HEK293 (cell line): ENCODE results near the gene TNNT2.

Source experiments
- CTCF ChIA-PET: fragments of 350-600 bp; formaldehyde crosslinking; extraction: SDS; loops from one replicate; lab custom pipeline; 2021; ENCODE audit warnings: antibody characterized with exemption; lab: Yijun Ruan, JAX
- POLR2A ChIA-PET: fragments of 300-600 bp; formaldehyde crosslinking; extraction: SDS; loops from one replicate; lab custom pipeline; 2020; ENCODE audit warnings: antibody characterized with exemption, inconsistent platforms; lab: Yijun Ruan, JAX
- H3K27ac ChIP-seq: fragments of 200-500 bp; sonication (Bioruptor generic); 2 replicates; pipeline ENCODE4 v1.5.1; 2014; ENCODE audit warnings: low read depth, low read length, control low read depth, inconsistent platforms; ENCODE audit errors: extremely low read depth
- H3K36me3 ChIP-seq, 2 experiments: fragments of 200-500 bp in 1 of 2; sonication (Bioruptor generic) in 1 of 2; 1 replicate in 1 of 2; 2 replicates in 1 of 2; pipeline ENCODE4 v1.5.1; 2014 to 2017; ENCODE audit warnings: inconsistent platforms in 2 of 2, low read length in 2 of 2; ENCODE audit not compliant: control insufficient read depth in 2 of 2, insufficient read depth in 1 of 2
- H3K4me1 ChIP-seq: fragments of 200-500 bp; sonication (Bioruptor generic); 2 replicates; pipeline ENCODE4 v1.5.1; 2014; ENCODE audit warnings: mild to moderate bottlenecking, low read length, inconsistent platforms; ENCODE audit not compliant: control insufficient read depth, insufficient read depth
- H3K4me3 ChIP-seq: 2 replicates; pipeline ENCODE4 v1.5.1; 2011; ENCODE audit warnings: low read depth, mild to moderate bottlenecking, control low read depth, low read length, moderate library complexity
- H3K9me3 ChIP-seq: fragments of 200-500 bp; sonication (Bioruptor generic); 2 replicates; pipeline ENCODE4 v1.5.1; 2014; ENCODE audit warnings: low read depth, low read length, inconsistent platforms; ENCODE audit not compliant: control insufficient read depth, insufficient read depth
- GFI1B ChIP-seq: fragments of 450-650 bp; formaldehyde crosslinking; IDR thresholded peaks from 2 replicates; pipeline ENCODE4 v1.5.1; 2016; ENCODE audit warnings: missing biosample characterization, missing genetic modification characterization
- SCRT1 ChIP-seq: fragments of 450-650 bp; formaldehyde crosslinking; IDR thresholded peaks from 2 replicates; pipeline ENCODE4 v1.5.1; 2016; ENCODE audit warnings: missing biosample characterization, missing genetic modification characterization, borderline replicate concordance
- TCF7L2 ChIP-seq: IDR thresholded peaks from 2 replicates; pipeline ENCODE4 v1.6.1; 2011; ENCODE audit warnings: low read depth, mild to moderate bottlenecking, inconsistent platforms, low read length, moderate library complexity, borderline replicate concordance
- ZBTB17 ChIP-seq: fragments of 450-650 bp; formaldehyde crosslinking; IDR thresholded peaks from 2 replicates; pipeline ENCODE4 v1.5.1; 2016; ENCODE audit warnings: missing biosample characterization, missing genetic modification characterization
- ZBTB44 ChIP-seq: fragments of 450-650 bp; IDR thresholded peaks from 2 replicates; pipeline ENCODE4 v1.5.1; 2018; ENCODE audit warnings: missing biosample characterization, mild to moderate bottlenecking, missing genetic modification characterization
- ZNF488 ChIP-seq: fragments of 450-650 bp; formaldehyde crosslinking; IDR thresholded peaks from 2 replicates; pipeline ENCODE4 v1.5.1; 2016; ENCODE audit warnings: missing biosample characterization, missing genetic modification characterization
- ZNF518A ChIP-seq: fragments of 450-650 bp; formaldehyde crosslinking; conservative IDR thresholded peaks from 2 replicates; pipeline ENCODE4 v1.5.1; 2016; ENCODE audit warnings: low read depth, missing biosample characterization, missing genetic modification characterization
- ZNF521 ChIP-seq: fragments of 450-650 bp; formaldehyde crosslinking; IDR thresholded peaks from 2 replicates; pipeline ENCODE4 v1.5.1; 2017; ENCODE audit warnings: missing biosample characterization, mild to moderate bottlenecking, missing genetic modification characterization
- ZNF555 ChIP-seq: fragments of 450-650 bp; formaldehyde crosslinking; conservative IDR thresholded peaks from 2 replicates; pipeline ENCODE4 v1.5.1; 2017; ENCODE audit warnings: missing biosample characterization, mild to moderate bottlenecking, missing genetic modification characterization, inconsistent platforms
- ZNF571 ChIP-seq: fragments of 450-650 bp; formaldehyde crosslinking; IDR thresholded peaks from 2 replicates; pipeline ENCODE4 v1.5.0; 2017; ENCODE audit warnings: missing biosample characterization, missing genetic modification characterization
- ZNF600 ChIP-seq: fragments of 450-650 bp; formaldehyde crosslinking; IDR thresholded peaks from 2 replicates; pipeline ENCODE4 v1.5.1; 2016; ENCODE audit warnings: missing biosample characterization, missing genetic modification characterization
- ZNF629 ChIP-seq: fragments of 450-650 bp; formaldehyde crosslinking; IDR thresholded peaks from 2 replicates; pipeline ENCODE4 v1.5.1; 2017; ENCODE audit warnings: missing biosample characterization, missing genetic modification characterization
- ZNF658 ChIP-seq: fragments of 450-650 bp; formaldehyde crosslinking; IDR thresholded peaks from 2 replicates; pipeline ENCODE4; 2016; ENCODE audit warnings: missing biosample characterization, missing genetic modification characterization
- ZNF785 ChIP-seq: fragments of 450-650 bp; formaldehyde crosslinking; IDR thresholded peaks from 2 replicates; pipeline ENCODE4 v1.5.1; 2016; ENCODE audit warnings: missing biosample characterization, missing genetic modification characterization
- ZNF843 ChIP-seq: fragments of 450-650 bp; formaldehyde crosslinking; IDR thresholded peaks from 2 replicates; pipeline ENCODE4 v1.5.1; 2016; ENCODE audit warnings: missing biosample characterization, missing genetic modification characterization
- ZSCAN23 ChIP-seq: fragments of 450-650 bp; formaldehyde crosslinking; IDR thresholded peaks from 2 replicates; pipeline ENCODE4 v1.5.1; 2016; ENCODE audit warnings: missing biosample characterization, missing genetic modification characterization

The TNNT2 gene

GRCh38 chr1:201358596-201358995 lies 18.9 kb downstream of the TNNT2 start (continued):
- no peak for TF ChIP-seq GFI1B (tag by site-specific recombination)

GRCh38 chr1:201357636-201358348 lies 19.7 kb downstream of the TNNT2 start:
- Histone ChIP-seq H3K4me1 (no peaks in the 10 kb centered on the region), H3K27ac (no peak overlapping the region), H3K4me3 (no peak overlapping the region), H3K9me3 (no peaks in the 10 kb centered on the region), H3K36me3 (no peaks in the 10 kb centered on the region)
- CTCF ChIA-PET = interaction anchor here (1.9 to 8.3 kb wide), 3 partner anchors 8 to 105 kb away, joined by 7 to 145 read pairs (median 8); no protein-coding TSS in a partner anchor
- TF ChIP-seq ZNF629 (tag by site-specific recombination) = no peak
- 0 out of 2 replicates have a peak, but pooled peaks have one; percentile 38 for TF ChIP-seq ZBTB17 (tag by site-specific recombination)
- POLR2A ChIA-PET = no interaction called here

GRCh38 chr1:201357211-201357610 lies 20.3 kb downstream of the TNNT2 start:
- POLR2A ChIA-PET = no interaction called here

GRCh38 chr1:201356701-201357100 lies 20.8 kb downstream of the TNNT2 start:
- TF ChIP-seq ZBTB44 (tag by site-specific recombination) (no peak), ZNF555 (tag by site-specific recombination) (no peak), ZNF521 (tag by site-specific recombination) (no peak), ZSCAN23 (tag by site-specific recombination) (no peak), ZNF488 (tag by site-specific recombination) (no peak), ZNF843 (tag by site-specific recombination) (no peak), ZNF518A (tag by site-specific recombination) (no peak), ZNF571 (tag by site-specific recombination) (no peak), ZNF658 (tag by site-specific recombination) (no peak), SCRT1 (tag by site-specific recombination) (no peak), ZNF600 (tag by site-specific recombination) (no peak)
- Histone ChIP-seq H3K4me3 (no peak overlapping the region), H3K36me3 (no peaks in the 10 kb centered on the region), H3K27ac (no peak overlapping the region), H3K9me3 (no peaks in the 10 kb centered on the region), H3K4me1 (no peaks in the 10 kb centered on the region)
- ChIA-PET POLR2A (no interaction called here), CTCF (interaction anchor here (0.6 to 1.9 kb wide), 3 partner anchors 11 to 33 kb away, joined by 3 to 11 read pairs (median 3); no protein-coding TSS in a partner anchor)

More at GRCh38 chr1:201357211-201357610, 20.3 kb downstream of the TNNT2 start:
- Histone ChIP-seq H3K36me3 (no peaks in the 10 kb centered on the region), H3K9me3 (no peaks in the 10 kb centered on the region), H3K27ac (no peak overlapping the region), H3K4me3 (no peak overlapping the region), H3K4me1 (no peaks in the 10 kb centered on the region)
- CTCF ChIA-PET = interaction anchor here (0.7 to 8.3 kb wide), 2 partner anchors 33 to 105 kb away, joined by 3 to 145 read pairs; no protein-coding TSS in a partner anchor
- no peak for TF ChIP-seq ZNF785 (tag by site-specific recombination)
- TF ChIP-seq TCF7L2 = no peak
